Activated T-helper 1 cell treated with anti-CD3 and anti-CD28 coated beads, Interleukin-12 subunit alpha, Interleukin-12 subunit beta, Interleukin-2, Interleukin-4 antibody, amounts not matched to agents 30 ng/mL and 10 ng/mL and 1 ng/mL, durations not matched to agents 14 hours and 24 hours and 36 hours (primary cell): Measurements from ENCODE around the gene GSE1. TPM values are rescaled to one million over a fixed set of nuclear protein-coding genes. Genes with fewer than 3 reads are reported as not detected.

Experiments
- DNase-seq: peaks from one replicate; pipeline ENCODE4 v3.0.0; 2021; ENCODE audit warnings: low spot score
- H3K27ac Mint-ChIP-seq: one replicate; pipeline ENCODE4 v1.8.0; 2021; ENCODE audit warnings: mild to moderate bottlenecking, mixed read lengths
- H3K27me3 Mint-ChIP-seq: one replicate; pipeline ENCODE4 v1.8.0; 2022; ENCODE audit warnings: mild to moderate bottlenecking, moderate library complexity, mixed read lengths; ENCODE audit not compliant: insufficient read depth
- H3K36me3 Mint-ChIP-seq: one replicate; pipeline ENCODE4 v1.8.0; 2021; ENCODE audit warnings: low read depth, mixed read lengths
- H3K4me1 Mint-ChIP-seq: one replicate; pipeline ENCODE4 v1.8.0; 2021; ENCODE audit warnings: low read depth, mixed read lengths
- H3K4me3 Mint-ChIP-seq: one replicate; pipeline ENCODE4 v1.8.0; 2021; ENCODE audit warnings: mild to moderate bottlenecking, moderate library complexity, mixed read lengths
- H3K9me3 Mint-ChIP-seq: one replicate; pipeline ENCODE4 v1.8.0; 2021; ENCODE audit warnings: mixed read lengths
- intact Hi-C: fragments of 100-400 bp; cut with micrococcal nuclease; formaldehyde crosslinking; loops from one replicate; pipeline ENCODE4 v1.15.1; 2024
- total RNA-seq: library from RNA; stranded (reverse); gene quantifications from 2 replicates; pipeline ENCODE4 v1.2.3, GENCODE V29; 2022

Gene GSE1
- total RNA-seq, 1 donor from 2014 or later: 35.2 TPM

DNA sequence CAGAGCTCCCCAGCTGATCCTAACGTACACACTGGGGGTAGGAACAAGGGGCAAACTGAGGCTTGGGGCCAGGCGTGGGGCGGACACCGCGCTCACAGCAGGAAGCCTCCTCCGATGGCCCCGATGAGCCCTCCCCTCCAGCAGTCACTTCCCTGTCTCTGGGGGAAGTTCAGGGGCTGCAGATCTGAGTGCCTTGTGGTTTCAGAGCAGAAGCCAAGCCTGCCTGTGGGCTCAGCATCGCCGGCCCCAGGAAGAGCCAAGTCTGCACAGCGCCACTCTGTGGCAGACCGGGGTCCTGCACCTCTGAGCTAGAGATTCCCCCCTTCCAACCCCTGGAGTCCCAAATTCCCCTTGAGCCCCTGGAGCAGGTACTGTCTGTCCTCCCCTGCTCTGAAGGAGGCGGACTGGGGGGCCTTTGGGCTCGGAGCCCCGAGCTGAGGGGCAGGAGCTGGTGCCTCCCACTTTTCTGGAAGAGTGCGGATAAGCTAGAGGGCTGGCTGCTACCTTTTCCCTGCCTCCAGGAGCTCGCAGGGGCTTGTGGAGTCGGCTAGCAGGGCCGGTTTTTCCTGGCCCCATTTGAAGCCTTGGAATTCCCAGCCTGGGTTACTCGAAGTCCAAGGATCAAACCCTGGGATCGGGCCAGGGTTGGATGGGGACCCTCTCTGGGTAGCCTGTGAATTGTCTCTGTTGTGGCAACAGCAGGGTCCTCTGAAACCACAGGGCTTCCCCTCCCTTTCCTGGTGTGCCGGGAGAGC lies 2.9 kb downstream of the GSE1 start:
- intact Hi-C loops: loop anchor here (1.0 to 10.0 kb wide), 2 partner anchors 223 to 501 kb away; partner anchors contain the start of gene CIBAR2

DNA sequence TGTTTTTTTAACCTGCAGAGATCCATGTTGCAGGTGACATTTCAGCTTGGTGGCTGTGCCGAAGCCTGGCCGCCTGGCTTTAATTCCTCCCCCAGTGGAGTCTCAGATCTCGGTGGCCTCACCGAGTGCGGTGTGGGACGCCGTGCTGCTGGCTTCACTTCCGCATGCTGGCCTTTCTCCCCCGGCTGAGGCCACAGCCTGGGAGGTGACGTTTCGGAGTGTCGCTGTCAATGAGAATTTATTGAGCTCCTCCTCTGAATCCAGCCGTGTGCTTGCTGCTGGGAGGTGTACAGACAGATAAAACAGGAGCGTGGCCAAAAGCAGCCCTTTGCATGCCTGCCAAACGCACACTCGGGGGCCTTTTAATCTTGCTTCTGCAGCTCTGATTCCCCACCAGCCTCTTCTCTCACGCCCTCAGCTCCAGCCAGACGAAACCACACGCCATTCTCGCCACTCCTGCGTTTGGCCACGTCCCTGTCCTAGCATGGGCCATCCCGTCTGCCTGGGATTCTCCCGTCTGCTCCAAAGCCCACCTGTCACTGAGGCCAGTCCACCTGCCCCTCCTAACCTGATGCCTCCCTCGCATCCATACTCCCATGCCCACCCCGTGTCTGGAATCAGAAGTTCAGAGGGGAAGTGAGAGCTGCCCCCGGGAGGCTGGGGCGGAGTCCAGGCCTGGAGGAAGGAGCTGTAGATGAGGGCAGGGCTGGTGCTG lies 3.6 kb downstream of the GSE1 start:
- Mint-ChIP-seq H3K27me3 (peaks cover 16% of the 10 kb centered on the region), H3K36me3 (no peaks in the 10 kb centered on the region), H3K27ac (peak overlapping the region; percentile 1), H3K9me3 (no peaks in the 10 kb centered on the region), H3K4me1 (peaks cover 16% of the 10 kb centered on the region), H3K4me3 (peak overlapping the region; percentile 15)
- intact Hi-C loops: loop anchor here (1.0 to 10.0 kb wide), 2 partner anchors 223 to 502 kb away; partner anchors contain the start of gene CIBAR2
- DNase-seq: no peak

More for the DNA sequence above, 2.9 kb downstream of the GSE1 start:
- H3K4me1 Mint-ChIP-seq: peaks cover 16% of the 10 kb centered on the region
- H3K27ac Mint-ChIP-seq: no peak overlapping the region
- peak overlapping the region; percentile 37 for H3K4me3 Mint-ChIP-seq
- peak; percentile 59 for DNase-seq
- H3K27me3 Mint-ChIP-seq: peaks cover 16% of the 10 kb centered on the region
- no peaks in the 10 kb centered on the region for H3K36me3 Mint-ChIP-seq
- no peaks in the 10 kb centered on the region for H3K9me3 Mint-ChIP-seq

- no peak for DNase-seq
- no peak overlapping the region for H3K27ac Mint-ChIP-seq
- H3K36me3 Mint-ChIP-seq: no peaks in the 10 kb centered on the region
- intact Hi-C loops: loop anchor here (10.0 kb wide), 1 partner anchor 503 kb away; the partner anchor contains the start of gene CIBAR2
- H3K9me3 Mint-ChIP-seq: no peaks in the 10 kb centered on the region
- H3K4me1 Mint-ChIP-seq: peaks cover 16% of the 10 kb centered on the region
- H3K4me3 Mint-ChIP-seq: no peak overlapping the region
- peaks cover 17% of the 10 kb centered on the region for H3K27me3 Mint-ChIP-seq
These were observed 4.8 kb downstream of the GSE1 start for GRCh38 chr16:85617948-85618347.

GRCh38 chr16:85618521-85618920 lies 5.4 kb downstream of the GSE1 start:
- intact Hi-C loops: loop anchor here (10.0 kb wide), 1 partner anchor 504 kb away; the partner anchor contains the start of gene CIBAR2
- H3K4me1 Mint-ChIP-seq: peaks cover 16% of the 10 kb centered on the region
- H3K27ac Mint-ChIP-seq: no peak overlapping the region
- no peak overlapping the region for H3K4me3 Mint-ChIP-seq
- H3K36me3 Mint-ChIP-seq: no peaks in the 10 kb centered on the region
- no peak for DNase-seq
- H3K27me3 Mint-ChIP-seq: peaks cover 17% of the 10 kb centered on the region
- no peaks in the 10 kb centered on the region for H3K9me3 Mint-ChIP-seq

DNA sequence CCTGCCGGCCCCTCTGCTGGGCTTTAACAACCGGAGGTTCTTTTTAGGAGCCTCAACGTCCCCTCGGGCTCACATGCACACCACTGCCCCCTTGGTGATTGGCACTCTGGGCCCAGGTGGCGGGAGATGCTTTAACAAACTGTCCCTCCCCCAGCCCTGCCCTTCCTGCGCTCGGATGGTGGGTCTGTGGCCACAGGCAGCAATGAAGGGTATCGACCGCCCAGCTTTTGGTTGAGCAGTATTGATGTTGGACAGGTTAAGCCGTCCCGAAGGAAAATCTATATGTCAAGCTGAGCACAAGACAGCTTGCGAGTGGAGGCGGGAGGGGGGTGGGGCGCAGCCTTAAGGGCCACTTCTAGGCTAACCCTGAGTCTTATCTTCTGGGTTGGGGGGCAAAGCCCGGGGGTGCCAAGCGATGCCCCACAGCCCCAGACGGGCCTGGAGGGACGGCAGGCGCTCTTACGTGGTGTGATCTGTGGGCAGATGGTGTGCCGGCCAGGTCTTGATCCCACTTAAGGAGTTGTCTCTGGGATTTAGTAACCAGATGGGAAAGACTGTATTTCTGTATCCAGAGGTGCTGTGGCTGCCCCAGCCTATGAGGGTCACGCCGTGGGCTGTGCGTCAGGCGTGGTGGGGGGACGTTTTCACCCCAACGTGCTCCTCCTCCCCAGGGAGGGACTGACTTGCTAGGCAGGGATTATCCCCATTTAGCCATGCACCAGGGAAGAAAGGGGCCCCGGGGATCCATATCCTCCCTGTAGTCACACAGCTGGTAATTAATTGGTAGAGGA lies 6.2 kb downstream of the GSE1 start:
- intact Hi-C loops: loop anchor here (10.0 kb wide), 1 partner anchor 504 kb away; the partner anchor contains the start of gene CIBAR2
- peaks cover 16% of the 10 kb centered on the region for H3K4me1 Mint-ChIP-seq
- no peaks in the 10 kb centered on the region for H3K36me3 Mint-ChIP-seq
- H3K27me3 Mint-ChIP-seq: peaks cover 17% of the 10 kb centered on the region
- H3K9me3 Mint-ChIP-seq: no peaks in the 10 kb centered on the region
- DNase-seq: no peak
- no peak overlapping the region for H3K4me3 Mint-ChIP-seq
- no peak overlapping the region for H3K27ac Mint-ChIP-seq

DNA sequence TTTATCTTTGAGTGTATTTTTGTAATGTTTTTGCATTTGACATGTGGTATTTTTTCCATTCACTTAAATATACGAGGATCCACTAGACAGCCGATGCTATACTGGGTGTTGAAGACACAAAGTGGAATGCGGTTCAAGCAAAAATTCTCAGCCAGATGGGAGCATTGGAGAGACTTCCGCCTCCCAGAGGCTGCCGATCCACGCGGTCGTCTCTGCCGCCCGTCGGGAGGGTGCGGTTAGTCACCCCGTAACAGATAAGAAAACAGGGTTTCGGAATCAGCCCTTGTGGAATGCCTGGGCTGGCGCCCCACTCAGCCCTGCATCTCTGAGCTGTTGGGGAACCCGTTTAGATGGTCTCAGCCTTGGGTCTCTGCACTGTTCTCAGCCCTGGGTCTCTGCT lies 7.3 kb downstream of the GSE1 start:
- Mint-ChIP-seq H3K4me1 (peaks cover 16% of the 10 kb centered on the region), H3K27me3 (peaks cover 15% of the 10 kb centered on the region), H3K4me3 (no peak overlapping the region), H3K36me3 (no peaks in the 10 kb centered on the region), H3K27ac (no peak overlapping the region), H3K9me3 (no peaks in the 10 kb centered on the region)
- DNase-seq: no peak
- intact Hi-C loops: no loop called here

DNA sequence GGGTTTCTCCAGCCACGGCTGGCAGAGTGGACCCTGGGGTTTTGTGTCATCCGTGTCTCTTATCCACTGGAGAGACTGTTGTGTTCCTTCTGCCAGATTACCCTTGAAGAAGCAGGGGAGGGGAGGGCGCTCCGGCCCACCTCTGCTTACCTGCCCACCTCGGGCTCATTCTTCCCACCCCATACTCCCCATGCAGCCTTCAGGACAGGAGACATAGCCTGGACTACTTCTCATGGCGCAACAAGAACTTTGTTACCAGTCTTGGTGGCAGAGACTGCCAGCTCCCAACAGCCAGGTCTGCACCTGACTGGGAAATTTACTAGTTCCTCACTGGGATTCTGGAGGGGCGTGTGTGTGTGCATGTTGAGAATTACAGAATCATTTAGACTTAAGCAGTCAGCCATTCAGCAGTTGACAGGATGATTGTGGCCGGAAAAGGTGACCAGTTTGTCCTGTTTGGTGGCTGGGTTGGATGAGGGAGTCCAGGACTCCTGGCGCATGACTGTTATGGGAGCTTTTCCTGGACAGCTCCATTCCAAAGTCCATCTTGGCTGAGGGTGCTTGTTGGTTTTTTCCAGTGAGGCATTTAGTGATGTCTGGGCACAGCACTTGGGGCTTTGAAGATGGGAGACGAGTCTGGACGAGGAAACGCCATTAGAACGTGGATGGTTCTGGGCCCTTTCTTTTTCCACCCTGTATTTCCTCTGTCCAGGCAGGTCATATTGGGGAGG lies 8.7 kb downstream of the GSE1 start:
- peaks cover 3% of the 10 kb centered on the region for H3K4me1 Mint-ChIP-seq
- H3K27ac Mint-ChIP-seq: no peak overlapping the region
- no peak overlapping the region for H3K4me3 Mint-ChIP-seq
- no peaks in the 10 kb centered on the region for H3K36me3 Mint-ChIP-seq
- intact Hi-C loops: no loop called here
- DNase-seq: no peak
- peaks cover 8% of the 10 kb centered on the region for H3K27me3 Mint-ChIP-seq
- H3K9me3 Mint-ChIP-seq: no peaks in the 10 kb centered on the region

GRCh38 chr16:85622683-85623082 lies 9.6 kb downstream of the GSE1 start:
- intact Hi-C loops: no loop called here
- DNase-seq: no peak
- H3K4me1 Mint-ChIP-seq: no peaks in the 10 kb centered on the region
- no peak overlapping the region for H3K27ac Mint-ChIP-seq
- no peaks in the 10 kb centered on the region for H3K9me3 Mint-ChIP-seq
- H3K4me3 Mint-ChIP-seq: no peak overlapping the region
- H3K36me3 Mint-ChIP-seq: no peaks in the 10 kb centered on the region
- peaks cover 7% of the 10 kb centered on the region for H3K27me3 Mint-ChIP-seq

GRCh38 chr16:85623250-85623649 lies 10.1 kb downstream of the GSE1 start:
- intact Hi-C loops: no loop called here
- Mint-ChIP-seq H3K36me3 (no peaks in the 10 kb centered on the region), H3K4me1 (no peaks in the 10 kb centered on the region)

DNA sequence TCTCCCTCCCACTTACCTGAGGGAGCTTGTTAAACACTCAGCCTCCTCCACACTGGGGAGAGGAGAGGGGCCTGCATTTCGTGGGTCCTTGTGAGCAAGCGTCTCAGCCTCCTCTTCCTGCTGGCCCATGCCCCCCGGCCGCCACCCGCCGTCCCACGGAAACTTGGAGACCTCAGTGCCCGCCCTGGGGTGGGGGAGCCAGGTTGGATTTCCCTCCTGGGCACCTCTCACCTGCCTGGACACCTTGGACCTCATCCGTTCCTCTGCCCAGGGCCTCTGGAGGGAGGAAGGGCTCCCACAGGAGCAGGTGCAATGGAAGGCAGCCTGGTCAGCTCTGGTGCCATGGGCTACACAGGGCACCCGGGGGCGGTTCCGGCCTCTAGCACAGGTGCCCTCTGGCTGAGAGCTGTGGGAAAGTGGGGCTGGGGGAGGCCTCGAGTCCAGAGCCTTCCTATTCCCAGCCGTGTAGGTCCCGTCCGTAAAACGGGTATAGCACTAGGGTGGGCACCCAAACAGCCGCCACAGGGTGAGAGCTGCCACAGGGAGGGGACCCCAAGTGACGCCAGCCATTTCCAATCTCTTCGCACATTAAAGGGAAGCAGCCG lies 11.0 kb downstream of the GSE1 start:
- H3K27ac Mint-ChIP-seq: no peak overlapping the region
- peaks cover 1% of the 10 kb centered on the region for H3K27me3 Mint-ChIP-seq
- no peak overlapping the region for H3K4me3 Mint-ChIP-seq
- intact Hi-C loops: no loop called here
- H3K4me1 Mint-ChIP-seq: no peaks in the 10 kb centered on the region
- H3K9me3 Mint-ChIP-seq: peaks cover 7% of the 10 kb centered on the region
- H3K36me3 Mint-ChIP-seq: peaks cover 1% of the 10 kb centered on the region
- DNase-seq: no peak

More at GRCh38 chr16:85623250-85623649, 10.1 kb downstream of the GSE1 start:
- no peak for DNase-seq
- peaks cover 4% of the 10 kb centered on the region for H3K27me3 Mint-ChIP-seq
- H3K4me3 Mint-ChIP-seq: no peak overlapping the region
- no peak overlapping the region for H3K27ac Mint-ChIP-seq
- H3K9me3 Mint-ChIP-seq: no peaks in the 10 kb centered on the region

GRCh38 chr16:85624646-85625045 lies 11.5 kb downstream of the GSE1 start:
- H3K4me3 Mint-ChIP-seq: no peak overlapping the region
- peaks cover 1% of the 10 kb centered on the region for H3K27me3 Mint-ChIP-seq
- intact Hi-C loops: no loop called here

GRCh38 chr16:85625053-85625452 lies 11.9 kb downstream of the GSE1 start:
- H3K27me3 Mint-ChIP-seq: peaks cover 1% of the 10 kb centered on the region
- intact Hi-C loops: no loop called here
- peaks cover 6% of the 10 kb centered on the region for H3K36me3 Mint-ChIP-seq
- H3K27ac Mint-ChIP-seq: no peak overlapping the region
- peaks cover 15% of the 10 kb centered on the region for H3K9me3 Mint-ChIP-seq
- no peak overlapping the region for H3K4me3 Mint-ChIP-seq
- no peak for DNase-seq
- H3K4me1 Mint-ChIP-seq: no peaks in the 10 kb centered on the region

More at GRCh38 chr16:85624646-85625045, 11.5 kb downstream of the GSE1 start:
- Mint-ChIP-seq H3K27ac (no peak overlapping the region), H3K4me1 (no peaks in the 10 kb centered on the region), H3K36me3 (peaks cover 4% of the 10 kb centered on the region), H3K9me3 (peaks cover 11% of the 10 kb centered on the region)
- DNase-seq: no peak
